Pancreas (tissue), 10 donors: ENCODE results near the gene FRMPD2. TPM values are rescaled to one million over a fixed set of nuclear protein-coding genes. Genes with fewer than 3 reads are reported as not detected.

Source experiments
- ATAC-seq, 4 donors: fragments of 200-7000 bp; cut with Tn5 transposase; one replicate each; pipeline versions ENCODE4 v1.8.0 to v1.9.1; 2020; ENCODE audit warnings: mild to moderate bottlenecking in 4 of 4, moderate library complexity in 4 of 4
- DNase-seq, 6 donors: peaks; one replicate each; pipeline ENCODE4 v3.0.0-alpha.2; 2020
- FAIRE-seq: peaks from 2 replicates; lab custom pipeline; 2012; peaks lifted over from hg19 to GRCh38; lab: Jason Lieb, UNC
- H3K27ac ChIP-seq, 4 donors: fragments of 200-600 bp; sonication (generic); 1 replicate in 3 of 4; 2 replicates in 1 of 4; pipeline versions ENCODE4 v1.5.0 to v1.8.0; 2020
- H3K27me3 ChIP-seq, 4 donors: fragments of 200-600 bp; one replicate each; pipeline ENCODE4 v1.8.0; 2021
- H3K36me3 ChIP-seq, 3 donors: fragments of 200-600 bp; sonication (generic) in 1 of 3; one replicate each; pipeline versions ENCODE4 v1.5.0 to v1.8.0; 2020 to 2021
- H3K4me1 ChIP-seq, 3 donors: fragments of 200-600 bp; one replicate each; pipeline ENCODE4 v1.8.0; 2021
- H3K4me3 ChIP-seq, 4 donors: fragments of 200-600 bp; sonication (generic) in 2 of 4; one replicate each; pipeline versions ENCODE4 v1.5.0 to v1.8.0; 2020 to 2021
- H3K9me3 ChIP-seq, 4 donors: fragments of 200-600 bp; one replicate each; pipeline ENCODE4 v1.8.0; 2021
- WGBS, 2 donors: extraction: QIAGEN DNeasy Blood & Tissue Kit; methylation state at CpG; one replicate each; pipeline ENCODE4 v1.1.7; 2013; 5-methylcytosine and 5-hydroxymethylcytosine counted together
- intact Hi-C, 3 donors: fragments of 100-400 bp; cut with DNase I; formaldehyde crosslinking; loops; one replicate each; pipeline versions ENCODE4 v1.11.1 to v1.14.2; 2022
- polyA plus RNA-seq, 2 donors: library from polyadenylated mRNA; stranded (reverse); fragments of 200-250 nt; gene quantifications; one replicate each; pipeline ENCODE4 v1.2.3, GENCODE V29; 2013
- total RNA-seq, 6 donors: library from RNA; stranded (reverse); fragmentation: NEBNext Ultra II Directional in 4 of 6; extraction: Animal tissue kit (Norgen Biotek cat#: 25700) in 4 of 6; gene quantifications; one replicate each; pipeline versions ENCODE4 v1.2.1 to v1.2.4, GENCODE V29; 2021 to 2023
- TF ChIP-seq, protein P1 (sequence below), 4 donors: fragments of 200-600 bp; sonication (generic) in 3 of 4; IDR thresholded peaks; one replicate each; pipeline versions ENCODE4 v1.5.0 to v1.8.0; 2021; ENCODE audit warnings: antibody characterized with exemption in 4 of 4
- donor health status: healthy with polysubstance abuse.
- donor health status: DM: no; HTN: no; CAD: no; lungs with moderate emphysema.
- donor health status: DM: no; HTN: no; CAD: no.
- donor health status: control.
- donor health status: control.
- donor health status: Bipolar disorder and iron deficiency.
- donor health status: DM: yes; HTN: yes; CAD: no.
- donor health status: DM: no; HTN: no; CAD: no.
- donor health status: DM: no; HTN: no; CAD: no.
- donor health status: DM: yes; HTN: yes; CAD: no.

FRMPD2 gene
- total and polyA plus RNA-seq, 8 donors = 0.08 to 0.47 (median 0.24) TPM

GRCh38 chr10:48279081-48279751 is 4.7 kb upstream of the FRMPD2 start:
- intact Hi-C loops = no loop called here
- FAIRE-seq = no peak

DNA sequence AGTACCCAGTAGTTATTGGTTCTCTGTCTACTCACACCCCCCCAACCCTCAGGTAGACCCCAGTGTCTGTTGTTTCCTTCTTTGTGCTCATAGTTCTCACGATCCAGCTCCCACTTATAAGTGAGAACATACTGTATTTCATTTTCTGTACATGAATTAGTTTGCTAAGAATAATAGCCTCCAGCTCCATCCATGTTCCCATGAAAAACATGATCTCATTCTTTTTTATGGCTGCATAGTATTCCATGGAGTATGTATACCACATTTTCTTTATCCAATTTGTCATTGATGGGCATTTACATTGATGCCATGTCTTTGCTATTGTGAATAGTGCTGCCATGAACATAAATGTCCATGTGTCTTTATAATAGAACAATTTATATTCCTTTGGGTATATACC is 2.6 kb upstream of the FRMPD2 start:
- FAIRE-seq = no peak
- Histone ChIP-seq H3K9me3 (no peaks in the 10 kb centered on the region), H3K4me3 (no peak overlapping the region), H3K4me1 (no peaks in the 10 kb centered on the region), H3K36me3 (no peaks in the 10 kb centered on the region), H3K27ac (no peak overlapping the region), H3K27me3 (no peaks in the 10 kb centered on the region)
- TF ChIP-seq, protein P1, sequence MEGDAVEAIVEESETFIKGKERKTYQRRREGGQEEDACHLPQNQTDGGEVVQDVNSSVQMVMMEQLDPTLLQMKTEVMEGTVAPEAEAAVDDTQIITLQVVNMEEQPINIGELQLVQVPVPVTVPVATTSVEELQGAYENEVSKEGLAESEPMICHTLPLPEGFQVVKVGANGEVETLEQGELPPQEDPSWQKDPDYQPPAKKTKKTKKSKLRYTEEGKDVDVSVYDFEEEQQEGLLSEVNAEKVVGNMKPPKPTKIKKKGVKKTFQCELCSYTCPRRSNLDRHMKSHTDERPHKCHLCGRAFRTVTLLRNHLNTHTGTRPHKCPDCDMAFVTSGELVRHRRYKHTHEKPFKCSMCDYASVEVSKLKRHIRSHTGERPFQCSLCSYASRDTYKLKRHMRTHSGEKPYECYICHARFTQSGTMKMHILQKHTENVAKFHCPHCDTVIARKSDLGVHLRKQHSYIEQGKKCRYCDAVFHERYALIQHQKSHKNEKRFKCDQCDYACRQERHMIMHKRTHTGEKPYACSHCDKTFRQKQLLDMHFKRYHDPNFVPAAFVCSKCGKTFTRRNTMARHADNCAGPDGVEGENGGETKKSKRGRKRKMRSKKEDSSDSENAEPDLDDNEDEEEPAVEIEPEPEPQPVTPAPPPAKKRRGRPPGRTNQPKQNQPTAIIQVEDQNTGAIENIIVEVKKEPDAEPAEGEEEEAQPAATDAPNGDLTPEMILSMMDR (IDR thresholded peaks at IDR 0.05) = no peak
- DNase-seq = no peak
- intact Hi-C loops = no loop called here
- ATAC-seq = no peak
- 88 to 90% methylated on average over 1 of the region's 1 CpG for WGBS, 2 donors

More at GRCh38 chr10:48279081-48279751, 4.7 kb upstream of the FRMPD2 start:
- H3K27ac ChIP-seq = no peak overlapping the region
- no peaks in the 10 kb centered on the region for H3K27me3 ChIP-seq
- no peaks in the 10 kb centered on the region for H3K36me3 ChIP-seq
- no peak overlapping the region for H3K4me3 ChIP-seq
- H3K4me1 ChIP-seq = no peaks in the 10 kb centered on the region
- no peaks in the 10 kb centered on the region for H3K9me3 ChIP-seq
- TF ChIP-seq, protein P1 (IDR thresholded peaks at IDR 0.05) = no peak
- DNase-seq (no peak), ATAC-seq (no peak)
- 77 to 84% methylated on average over 2 of the region's 2 CpGs for WGBS, 2 donors

GRCh38 chr10:48273741-48274140 is 755 bp downstream of the FRMPD2 start:
- Histone ChIP-seq H3K27ac (no peak overlapping the region), H3K4me1 (no peaks in the 10 kb centered on the region), H3K4me3 (no peak overlapping the region), H3K9me3 (no peaks in the 10 kb centered on the region), H3K36me3 (no peaks in the 10 kb centered on the region), H3K27me3 (no peaks in the 10 kb centered on the region)
- FAIRE-seq = no peak
- intact Hi-C loops = no loop called here
- WGBS, 2 donors = 80 to 85% methylated on average over 2 of the region's 2 CpGs
- ATAC-seq = no peak
- TF ChIP-seq, protein P1 (IDR thresholded peaks at IDR 0.05) = no peak
- DNase-seq = no peak

- ATAC-seq = no peak
- DNase-seq = no peak
- intact Hi-C loops = no loop called here
- H3K4me3 ChIP-seq = no peak overlapping the region
- no peak overlapping the region for H3K27ac ChIP-seq
- no peaks in the 10 kb centered on the region for H3K9me3 ChIP-seq
- no peaks in the 10 kb centered on the region for H3K4me1 ChIP-seq
- no peaks in the 10 kb centered on the region for H3K36me3 ChIP-seq
- H3K27me3 ChIP-seq = no peaks in the 10 kb centered on the region
- 95 to 97% methylated on average over 2 of the region's 2 CpGs for WGBS, 2 donors
- TF ChIP-seq, protein P1 (IDR thresholded peaks at IDR 0.05) = no peak
- FAIRE-seq = no peak
Observed at GRCh38 chr10:48272682-48273081, 1.8 kb downstream of the FRMPD2 start.

GRCh38 chr10:48271047-48271730 is 3.3 kb downstream of the FRMPD2 start:
- no peaks in the 10 kb centered on the region for H3K27me3 ChIP-seq
- ATAC-seq = no peak
- FAIRE-seq = no peak
- intact Hi-C loops = no loop called here
- no peaks in the 10 kb centered on the region for H3K4me1 ChIP-seq
- H3K36me3 ChIP-seq = no peaks in the 10 kb centered on the region
- H3K27ac ChIP-seq = no peak overlapping the region
- WGBS, 2 donors = 66 to 71% methylated on average over 5 of the region's 5 CpGs
- no peaks in the 10 kb centered on the region for H3K9me3 ChIP-seq
- DNase-seq = no peak
- H3K4me3 ChIP-seq = no peak overlapping the region
- TF ChIP-seq, protein P1 (IDR thresholded peaks at IDR 0.05) = no peak
